Fibroblast of peridontal ligament (primary cell): ENCODE results near the gene TMEM9.

Experiments used
- DNase-seq: peaks from one replicate; pipeline ENCODE4 v3.0.0-alpha.2; 2010; ENCODE audit errors: extremely low read depth

Gene TMEM9

DNA sequence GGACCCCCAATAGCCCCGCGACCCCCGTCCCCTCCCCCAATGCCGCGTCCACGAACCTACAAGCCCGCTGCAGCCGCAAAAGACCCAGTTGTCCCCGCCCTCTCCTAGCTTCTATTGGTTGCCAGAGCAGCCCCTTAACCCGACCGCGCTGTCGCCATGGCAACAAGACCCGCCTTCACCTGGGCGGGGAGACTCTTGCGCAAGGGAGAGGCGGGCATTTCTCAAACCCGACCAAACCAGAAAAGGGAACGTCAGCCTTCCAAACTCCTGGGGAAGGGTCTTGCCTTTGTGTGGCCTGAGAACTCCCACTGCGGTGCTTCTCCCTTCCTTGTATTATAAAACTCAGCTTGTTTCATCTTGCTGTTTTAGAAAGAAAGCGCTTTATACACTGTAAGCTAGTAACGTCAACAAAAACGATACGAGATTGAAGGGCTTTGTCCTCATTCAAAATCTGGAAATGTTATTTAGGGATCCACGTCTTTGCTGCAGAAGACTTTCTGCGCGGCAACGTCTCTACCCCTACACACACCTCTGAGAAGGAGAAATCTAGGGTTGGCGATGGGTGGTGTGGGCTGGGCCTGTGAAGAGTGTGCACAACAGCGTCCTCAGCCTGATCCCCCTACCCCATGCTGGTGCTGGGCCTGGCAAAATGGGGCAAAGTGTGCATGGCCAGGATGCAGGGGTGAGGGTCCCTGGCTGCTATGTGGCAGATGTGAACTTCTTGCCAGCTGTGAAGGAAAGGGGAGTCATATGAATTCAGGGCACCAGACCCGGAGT is at the start of gene TMEM9:
TSS of gene TMEM9 (minus strand) at position 86 of the 777 bp plus-strand sequence. CDS start 551 bp downstream, outside the sequence.
- peak; percentile 91 for DNase-seq

DNA sequence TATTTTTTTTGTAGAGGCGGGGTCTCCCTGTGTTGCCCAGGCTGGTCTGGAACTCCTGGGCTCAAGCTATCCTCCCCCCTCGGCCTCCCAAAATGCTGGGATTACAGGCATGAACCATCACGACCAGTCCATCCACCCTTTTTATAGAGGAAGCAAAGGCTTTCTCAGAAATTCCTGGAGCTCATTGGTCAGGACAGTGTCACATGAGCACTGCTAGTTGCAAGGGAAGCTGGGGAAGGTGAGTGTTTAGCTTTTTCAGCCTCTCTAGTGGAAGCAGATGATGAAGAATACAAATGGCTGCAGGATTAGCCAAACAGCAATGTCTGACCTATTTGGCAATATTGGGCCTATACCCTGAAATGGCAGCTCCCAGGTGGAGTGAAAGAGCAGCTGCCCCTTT is 44.3 kb upstream of the TMEM9 start:
- no peak for DNase-seq

DNA sequence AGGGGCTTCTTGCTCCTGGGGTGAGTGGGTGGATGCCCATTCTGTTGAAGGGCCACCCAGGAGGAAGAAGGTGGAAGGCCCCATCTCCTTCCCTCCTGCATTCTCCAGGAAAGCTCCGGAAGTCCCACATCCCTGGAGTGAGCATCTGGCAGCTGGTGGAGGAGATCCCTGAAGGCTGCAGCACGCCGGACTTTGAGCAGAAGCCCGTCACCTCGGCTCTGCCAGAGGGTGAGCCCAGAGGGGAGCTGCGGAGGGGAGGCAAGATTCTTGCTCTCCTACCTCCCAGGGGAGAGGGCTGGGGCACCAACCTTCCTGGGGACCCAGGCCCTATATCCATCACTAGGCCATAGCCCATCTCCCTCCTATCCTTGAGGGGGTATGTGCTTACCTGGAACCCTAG is 39.8 kb upstream of the TMEM9 start:
- no peak for DNase-seq

DNA sequence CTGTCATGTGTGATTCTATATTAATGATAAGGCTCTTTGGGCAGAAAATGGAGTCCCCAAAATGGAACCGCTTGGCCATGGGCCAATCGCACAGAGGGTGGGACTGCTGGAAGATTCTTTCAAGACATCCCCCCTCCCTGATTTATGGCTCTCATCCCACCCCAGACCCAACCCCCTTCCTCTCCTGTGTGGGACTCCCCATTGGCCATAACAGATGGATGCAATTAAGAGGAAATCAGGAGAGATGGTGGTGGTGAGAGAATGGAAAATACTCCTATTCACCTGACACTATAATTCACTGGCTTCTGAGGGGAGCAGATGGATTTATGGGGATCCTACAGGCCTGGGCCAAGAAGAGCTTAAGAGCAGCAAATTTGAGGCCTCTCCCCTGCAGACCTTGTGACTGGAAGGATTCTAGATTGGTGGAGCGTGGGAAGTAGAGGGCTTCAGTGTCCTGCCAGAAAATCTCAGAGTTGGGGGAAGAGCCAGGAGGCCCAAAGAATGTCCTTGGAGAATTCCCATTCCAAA is 38.1 kb upstream of the TMEM9 start:
- peak; percentile 68 for DNase-seq

DNA sequence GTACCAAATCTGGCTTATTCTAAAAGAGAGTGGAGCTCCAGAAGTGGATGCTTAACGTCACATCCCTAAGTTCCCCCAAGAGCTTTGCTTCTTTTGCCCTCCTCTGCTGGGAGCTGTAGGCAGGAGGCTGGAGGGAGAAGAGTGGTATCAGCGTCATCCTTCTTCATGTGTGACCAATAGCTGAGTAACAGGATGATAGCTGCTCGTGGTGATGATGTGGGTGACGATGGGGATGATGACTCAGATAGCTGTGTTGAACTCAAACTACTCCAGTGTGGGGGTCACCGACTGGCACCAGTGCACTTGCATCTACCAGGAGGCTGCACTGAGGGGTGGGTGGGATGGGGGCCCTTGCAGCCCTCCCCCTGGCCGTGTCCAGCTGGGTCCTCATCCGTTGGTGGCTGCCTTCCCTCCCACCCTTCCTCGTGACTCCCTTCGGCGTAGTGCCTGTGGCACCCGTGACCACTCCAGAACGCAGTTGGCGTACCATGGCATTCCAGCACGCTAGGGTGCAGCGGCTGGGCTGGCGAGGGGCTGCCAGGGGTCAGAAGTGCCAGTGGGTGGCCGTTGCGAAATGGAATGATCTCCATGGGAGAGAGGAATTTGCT is 37.5 kb upstream of the TMEM9 start:
- peak; percentile 89 for DNase-seq

DNA sequence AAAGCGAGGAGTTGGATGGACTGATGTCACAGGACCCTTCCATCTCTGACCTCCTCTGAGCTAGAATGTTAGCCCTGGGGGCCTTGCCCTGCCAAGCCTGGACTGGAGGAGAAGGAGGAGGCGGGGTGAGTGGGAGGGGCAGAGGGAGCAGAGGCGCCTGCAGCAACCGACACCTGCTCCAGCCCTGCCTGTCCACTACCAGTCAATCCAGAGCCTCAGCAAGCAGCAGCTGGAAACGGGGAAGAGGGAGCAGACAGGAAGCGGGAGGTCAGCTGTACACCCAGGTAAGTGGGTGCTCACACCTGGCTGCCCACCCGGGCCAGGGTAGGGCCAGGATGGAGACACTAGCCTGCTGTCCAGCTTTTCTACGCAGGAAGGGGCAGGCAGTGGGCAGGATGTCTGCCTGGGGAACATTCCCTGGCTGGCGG is 36.4 kb upstream of the TMEM9 start, which contains the start of gene IGFN1:
TSS of gene IGFN1 (plus strand) at position 201 of the 428 bp plus-strand sequence. CDS start 2,470 bp downstream, outside the sequence.
- DNase-seq: no peak

DNA sequence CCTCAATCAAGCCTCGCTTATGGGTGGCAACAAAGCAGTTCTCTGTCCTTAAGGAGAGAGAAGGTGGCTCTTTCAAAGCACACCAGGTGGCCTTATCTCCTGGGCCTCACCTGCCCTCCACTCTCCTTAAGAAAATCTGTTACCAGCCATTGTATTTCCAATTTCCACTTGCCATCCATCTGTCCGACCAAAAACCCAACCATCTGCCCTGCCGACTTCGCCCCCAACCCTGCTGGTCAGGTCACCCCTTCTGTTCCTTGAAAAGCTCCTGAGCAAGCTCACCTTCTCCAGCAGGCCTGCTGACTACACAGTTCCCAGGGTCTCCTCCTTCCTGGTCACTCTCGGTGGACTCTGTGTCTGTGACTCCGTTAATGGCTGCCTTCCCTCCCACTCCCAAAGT is 35.7 kb upstream of the TMEM9 start:
- no peak for DNase-seq

DNA sequence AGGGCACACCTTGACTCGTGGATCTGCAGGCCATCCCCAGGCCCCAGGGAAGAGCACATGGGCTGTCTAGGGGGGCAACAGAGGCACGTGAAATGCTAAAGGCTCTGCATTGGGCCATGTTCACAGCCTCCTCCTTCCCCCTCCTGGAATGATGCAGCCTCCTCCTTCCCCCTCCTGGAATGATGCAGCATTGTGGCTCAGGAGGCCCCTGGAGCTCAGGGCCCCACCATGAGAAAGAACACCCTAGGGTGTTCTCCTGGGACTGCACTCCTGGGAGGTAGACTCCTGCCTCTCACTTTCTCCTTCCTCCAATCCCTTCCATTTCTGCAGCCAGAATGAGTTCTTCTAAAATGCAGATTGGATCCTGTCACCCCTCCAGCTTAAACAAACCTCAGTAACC is 34.8 kb upstream of the TMEM9 start:
- DNase-seq: no peak

DNA sequence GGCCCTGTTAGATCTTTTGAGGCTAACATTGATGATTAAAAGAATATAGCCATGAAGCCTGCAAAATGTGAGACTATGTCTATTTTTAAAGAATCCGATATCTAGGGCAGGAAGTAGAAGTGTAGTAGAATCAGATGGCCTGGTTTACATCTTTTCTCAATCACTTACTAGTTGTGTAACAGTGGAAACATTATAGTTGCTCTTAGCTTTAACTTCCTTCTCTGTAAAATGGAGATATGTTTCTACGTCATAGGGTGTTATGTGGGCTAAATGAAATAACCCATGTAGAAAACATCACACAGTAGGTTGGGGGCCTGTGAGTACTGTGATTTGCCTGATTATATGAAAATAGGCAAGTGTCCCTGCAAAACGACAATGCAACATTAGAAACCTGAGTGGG is 31.9 kb upstream of the TMEM9 start:
- DNase-seq: peak; percentile 43

DNA sequence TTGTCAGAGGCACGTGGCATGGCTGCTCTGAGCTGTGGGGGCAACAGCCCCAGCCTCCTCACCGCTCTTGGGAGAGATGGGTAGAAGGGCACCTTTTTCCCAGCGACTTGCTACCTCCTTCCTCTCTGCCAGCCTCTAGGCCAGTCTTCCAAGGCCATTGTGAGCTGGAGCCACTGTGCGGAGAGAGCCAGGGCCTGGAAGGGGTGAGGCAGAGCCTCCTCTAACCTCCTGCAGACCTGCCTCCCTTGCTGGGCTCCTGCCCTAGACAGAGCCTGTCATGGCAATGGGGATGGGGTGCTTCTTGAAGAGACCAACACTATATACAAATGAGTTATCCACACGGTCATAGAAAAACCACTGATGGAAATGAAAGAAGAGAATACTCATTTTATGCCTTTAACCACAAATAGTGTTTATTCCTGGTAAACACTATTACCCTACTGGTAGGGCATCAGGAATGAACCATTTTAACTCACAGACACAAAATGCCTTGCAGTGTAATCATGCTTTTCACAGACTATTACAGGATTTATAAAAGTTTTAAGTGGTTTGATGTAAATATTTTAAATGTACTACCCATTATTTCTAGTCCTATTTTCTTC is 31.4 kb upstream of the TMEM9 start:
- DNase-seq: no peak

DNA sequence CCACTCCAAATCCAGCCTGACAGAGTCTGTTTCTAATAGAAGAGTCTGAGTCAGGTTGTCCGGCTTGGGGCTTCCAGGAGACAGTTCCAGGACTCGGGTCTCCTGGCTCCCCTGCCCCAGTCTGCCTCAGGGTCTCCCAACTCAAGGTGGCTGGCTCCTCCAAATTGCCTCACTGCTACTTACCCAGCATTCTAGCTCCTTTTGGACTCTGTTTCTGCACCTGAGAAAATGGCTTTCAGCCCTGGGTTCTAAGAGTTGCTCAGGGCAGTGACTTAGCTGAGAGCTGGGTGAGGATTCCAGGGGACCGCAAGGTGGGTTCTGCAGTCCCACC is 30.8 kb upstream of the TMEM9 start:
- DNase-seq: no peak

DNA sequence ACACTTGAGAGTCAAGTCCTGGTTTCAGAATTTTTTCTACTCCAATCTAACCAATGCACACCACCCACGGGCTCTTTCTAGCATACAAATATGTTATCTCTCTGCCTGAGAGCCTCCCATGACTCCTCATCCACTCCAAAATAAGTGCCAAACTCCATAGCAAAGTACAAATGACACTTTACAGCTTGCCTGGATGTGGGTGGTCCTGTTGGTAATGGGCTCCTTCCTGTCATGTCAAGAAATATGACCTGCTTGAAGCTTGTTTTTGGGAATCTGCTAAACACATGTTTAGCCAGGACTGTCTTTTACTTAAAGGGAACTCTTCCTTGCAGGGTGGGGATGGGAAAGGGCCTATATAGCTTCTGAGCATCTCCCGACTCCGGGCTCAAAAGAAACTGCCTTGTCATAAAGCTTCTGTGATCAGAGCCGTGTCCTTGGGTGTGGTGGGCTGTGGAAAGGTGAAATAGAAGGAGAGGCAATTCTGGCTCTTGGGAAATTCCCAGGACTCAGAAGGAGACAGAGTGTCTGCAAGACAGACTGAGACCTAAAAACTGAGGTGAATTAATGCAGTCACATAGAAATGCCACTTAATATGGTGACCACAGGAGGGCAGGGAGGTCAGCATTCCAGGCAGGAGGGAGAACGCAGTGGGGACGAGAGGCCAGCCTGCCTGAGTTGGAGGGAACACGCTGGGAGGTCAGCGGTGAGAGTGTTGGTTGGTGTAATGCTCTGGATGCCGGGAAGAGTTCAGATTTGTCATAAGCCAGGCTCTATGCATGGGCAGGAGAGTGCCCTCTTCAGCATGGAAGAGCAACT is 30.2 kb upstream of the TMEM9 start:
- DNase-seq: peak; percentile 82

DNA sequence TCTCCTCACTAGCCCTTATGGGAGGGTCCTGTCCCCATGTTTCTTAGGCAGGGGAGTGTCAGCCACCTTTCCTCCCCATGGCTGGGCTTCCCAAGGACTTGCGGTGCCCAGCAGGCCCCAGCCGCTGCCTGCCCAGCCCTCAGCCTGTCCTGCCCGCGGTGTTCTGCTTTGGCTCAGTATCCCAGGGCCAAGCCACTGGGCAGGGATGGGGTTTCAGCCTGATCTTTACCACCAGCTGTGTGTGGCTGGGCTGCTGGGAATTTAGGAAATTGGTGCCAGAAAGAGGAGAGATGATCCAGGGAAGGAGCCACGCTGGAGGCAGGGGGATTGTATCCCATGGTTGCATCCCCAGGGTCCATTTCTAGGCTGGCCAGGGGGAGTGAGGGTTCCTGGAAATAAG is 29.5 kb upstream of the TMEM9 start:
- no peak for DNase-seq

DNA sequence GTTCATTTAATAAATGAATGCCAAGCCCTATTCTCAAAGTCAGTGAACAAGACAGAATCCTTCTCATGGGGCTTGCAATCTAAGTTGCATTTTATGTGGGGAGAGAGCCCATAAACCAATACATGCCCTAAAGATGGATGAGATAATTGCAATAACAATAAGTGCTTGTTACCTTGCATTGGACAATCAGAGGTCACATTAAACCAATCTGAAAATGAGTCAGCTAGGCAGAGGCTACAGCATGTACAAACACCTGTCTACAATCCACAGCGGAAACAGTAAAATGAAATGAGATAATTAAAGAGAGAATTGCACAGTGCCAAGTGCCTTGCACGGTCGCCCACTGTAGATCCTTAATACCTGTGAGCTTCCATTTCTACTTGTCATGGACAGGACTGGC is 28.9 kb upstream of the TMEM9 start:
- DNase-seq: no peak

DNA sequence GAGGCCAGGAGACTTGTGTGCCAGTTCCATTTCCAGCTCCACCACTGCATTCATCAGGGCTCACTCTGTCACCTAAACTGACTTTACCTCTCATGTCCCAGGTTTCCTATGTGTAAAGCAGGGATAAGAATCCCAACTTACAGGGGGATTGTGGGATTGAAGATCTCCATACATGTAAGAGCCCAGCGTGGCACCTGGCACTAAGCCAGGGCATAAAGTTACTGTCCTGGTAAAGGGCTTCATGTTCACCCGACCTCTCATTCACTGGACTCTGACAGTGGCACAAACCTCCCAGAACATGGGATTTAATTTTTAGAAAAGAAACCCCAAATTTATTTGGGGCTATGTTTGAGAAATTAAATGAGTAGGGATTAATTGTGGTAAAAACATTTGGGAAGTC is 27.5 kb upstream of the TMEM9 start:
- DNase-seq: no peak

DNA sequence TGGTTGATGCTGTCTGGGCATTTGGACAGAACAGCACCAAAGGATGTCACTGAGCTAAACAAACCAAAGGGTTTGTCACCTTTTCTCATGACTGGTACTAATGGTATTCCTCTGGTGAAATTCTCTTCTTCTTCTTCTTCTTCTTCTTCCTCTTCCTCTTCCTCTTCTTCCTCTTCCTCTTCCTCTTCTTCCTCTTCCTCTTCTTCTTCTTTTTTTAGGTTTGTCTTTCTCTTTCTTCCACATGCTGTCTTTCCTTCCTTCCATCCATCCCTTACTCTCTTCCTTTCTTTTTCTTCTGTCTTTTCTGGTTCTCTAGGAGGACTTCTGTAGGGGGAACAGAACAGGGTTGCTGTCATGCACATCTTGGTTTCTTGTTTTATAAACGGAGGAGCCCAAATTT is 27.0 kb upstream of the TMEM9 start:
- DNase-seq: no peak

DNA sequence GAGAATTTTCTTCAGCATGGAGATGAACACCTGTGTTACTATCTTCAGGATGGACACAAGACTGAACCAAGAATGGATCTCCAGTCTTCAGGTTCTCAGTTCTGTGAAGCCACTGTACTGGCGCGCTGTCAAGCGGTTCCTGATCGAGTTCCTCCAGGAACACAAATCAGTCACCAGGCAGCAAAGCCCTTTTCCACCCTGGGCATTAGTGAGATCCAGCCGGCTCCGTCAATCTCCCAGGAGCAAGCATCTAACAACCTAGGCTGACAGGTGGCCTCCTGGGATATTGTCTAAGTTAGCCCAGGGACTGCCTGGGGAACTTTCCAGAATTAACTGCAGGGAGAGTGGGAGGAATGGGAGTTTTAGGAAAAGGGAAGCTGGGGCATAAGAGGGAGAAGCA is 26.6 kb upstream of the TMEM9 start:
- no peak for DNase-seq

DNA sequence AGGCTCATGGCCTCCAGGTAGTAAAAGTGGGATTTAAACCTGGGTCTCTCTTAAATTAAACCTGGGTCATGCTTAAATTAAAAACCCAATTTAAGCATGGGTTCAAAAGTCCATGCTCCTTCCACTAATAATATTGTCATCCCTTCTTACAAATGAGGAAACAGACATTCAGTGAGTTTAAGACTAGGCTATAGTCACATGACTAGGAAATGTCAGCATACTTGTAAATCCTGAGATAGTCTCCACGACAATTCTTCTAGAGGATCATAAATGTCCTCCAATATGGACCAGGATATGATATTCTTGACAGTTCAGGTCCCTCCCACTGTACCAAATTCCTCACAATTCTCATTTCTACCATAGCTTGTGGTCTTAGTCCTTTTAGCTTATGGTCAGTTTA is 25.9 kb upstream of the TMEM9 start:
- DNase-seq: no peak

DNA sequence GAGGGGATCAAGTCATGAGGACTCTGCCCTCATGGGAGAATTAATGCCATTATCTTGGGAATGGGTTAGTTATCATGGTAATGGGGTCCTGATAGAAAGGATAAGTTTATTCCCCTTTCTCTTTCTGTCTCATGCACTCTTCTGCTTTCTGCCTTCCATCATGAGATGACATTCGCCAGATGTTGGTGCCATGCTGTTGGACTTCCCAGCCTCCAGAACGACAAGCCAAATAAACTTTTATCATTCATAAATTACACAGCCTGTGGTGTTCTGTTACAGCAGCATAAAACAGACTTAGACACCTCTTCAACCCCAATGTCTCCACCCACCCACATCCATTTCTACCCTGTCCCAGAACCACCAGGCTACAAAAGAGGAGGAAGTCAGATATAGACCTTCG is 24.4 kb upstream of the TMEM9 start:
- DNase-seq: no peak

DNA sequence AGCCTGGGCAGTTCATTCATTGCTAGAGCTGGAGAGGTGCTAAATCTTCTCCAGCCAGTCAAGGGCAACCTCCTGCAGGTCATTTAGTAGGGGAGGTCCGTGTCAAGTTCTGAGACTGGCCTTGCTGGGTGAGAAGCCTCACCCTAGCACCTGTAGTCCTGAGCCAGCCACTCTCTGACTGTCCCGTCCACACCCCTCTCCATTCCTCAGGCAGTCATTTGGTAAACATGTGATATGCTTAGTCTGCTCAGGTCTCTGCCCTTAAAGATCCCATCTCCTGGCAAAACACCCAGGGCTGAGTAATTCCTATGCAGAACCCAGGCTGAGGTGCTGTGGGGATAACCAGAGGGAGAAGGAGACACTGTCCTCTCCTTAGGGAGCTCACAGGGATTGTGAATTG is 22.7 kb upstream of the TMEM9 start:
- no peak for DNase-seq

DNA sequence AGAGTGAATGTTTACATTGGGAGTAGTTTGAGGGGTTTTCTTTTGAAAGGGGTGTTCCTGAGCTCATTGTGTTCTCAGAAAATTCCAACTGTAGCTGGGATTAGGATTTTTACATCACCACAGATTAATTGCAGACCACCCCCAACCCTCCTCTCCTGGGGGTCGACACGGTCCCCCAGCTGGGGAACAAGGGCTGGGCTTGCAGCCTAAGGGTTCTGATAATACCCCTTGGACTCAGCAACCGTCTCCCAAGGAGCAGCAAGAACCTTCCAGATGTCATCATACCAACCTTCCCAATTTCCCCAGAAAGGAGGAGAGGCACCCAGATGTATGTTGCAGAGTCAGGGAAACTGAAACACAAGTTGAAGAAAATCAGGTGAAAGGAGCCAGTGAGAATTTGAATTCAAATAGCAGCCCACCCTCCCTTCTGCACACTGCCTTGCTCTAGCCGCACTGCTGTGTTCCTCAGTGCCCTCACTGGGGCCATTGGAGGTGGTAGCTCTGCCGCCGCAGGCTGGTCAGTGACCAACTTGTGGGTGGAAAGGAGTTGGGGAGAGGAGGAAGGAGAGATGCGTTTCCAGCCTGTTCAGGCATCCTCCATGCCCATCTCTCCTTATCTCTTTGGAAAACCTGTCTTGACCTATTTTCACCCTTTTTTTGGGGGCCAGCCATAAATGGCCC is 21.7 kb upstream of the TMEM9 start:
- DNase-seq: no peak

DNA sequence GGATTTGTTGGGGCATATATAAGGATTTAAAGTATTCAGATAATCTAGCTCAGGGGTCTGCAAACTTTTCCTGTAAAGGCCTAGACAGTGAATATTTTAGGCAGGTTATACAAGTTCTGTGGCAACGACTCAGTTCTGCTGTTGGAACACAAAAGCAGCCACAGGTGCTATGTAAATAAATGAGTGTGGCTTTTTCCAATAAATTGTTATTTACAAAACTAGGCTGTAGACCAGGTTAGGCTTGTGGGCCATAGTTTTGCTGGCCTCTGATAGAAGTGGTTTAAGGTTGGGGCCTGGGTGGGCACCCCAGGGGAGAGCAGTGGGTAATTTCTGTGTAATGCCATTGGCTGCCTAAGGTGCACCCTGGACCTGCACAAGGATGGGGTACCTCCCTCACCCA is 19.5 kb upstream of the TMEM9 start:
- DNase-seq: no peak
